Psoas muscle (tissue), 8 donors: ENCODE measurements around the gene RIN3. TPM values are rescaled to one million over a fixed set of nuclear protein-coding genes. Genes with fewer than 3 reads are reported as not detected.

Experiments
- ATAC-seq, 4 donors: fragments of 200-7000 bp; cut with Tn5 transposase; one replicate each; pipeline ENCODE4 v1.9.1; 2020; ENCODE audit warnings: moderate library complexity in 3 of 4, mild to moderate bottlenecking in 2 of 4
- DNase-seq, 2 donors: peaks; one replicate each; pipeline ENCODE4 v3.0.0-alpha.2; 2020
- H3K27ac ChIP-seq: fragments of 200-600 bp; one replicate; pipeline ENCODE4 v1.8.0; 2022
- H3K27me3 ChIP-seq, 3 donors: fragments of 200-600 bp in 1 of 3; one replicate each; pipeline versions ENCODE4 v1.6.1 to v1.8.0; 2013 to 2022; ENCODE audit warnings: low read length in 2 of 3, mild to moderate bottlenecking in 2 of 3, moderate library complexity in 1 of 3; ENCODE audit not compliant: insufficient read depth in 3 of 3
- H3K36me3 ChIP-seq, 2 donors: fragments of 200-600 bp in 1 of 2; one replicate each; pipeline versions ENCODE4 v1.6.1 to v1.8.0; 2013 to 2022; ENCODE audit warnings: low read depth in 1 of 2, mild to moderate bottlenecking in 1 of 2, moderate library complexity in 1 of 2; ENCODE audit not compliant: insufficient read depth in 1 of 2
- H3K4me1 ChIP-seq: fragments of 200-600 bp; one replicate; pipeline ENCODE4 v1.8.0; 2022
- H3K4me3 ChIP-seq: fragments of 200-600 bp; one replicate; pipeline ENCODE4 v1.8.0; 2022; ENCODE audit warnings: mild to moderate bottlenecking
- H3K9me3 ChIP-seq: fragments of 200-600 bp; one replicate; pipeline ENCODE4 v1.8.0; 2022
- CTCF ChIP-seq: fragments of 200-600 bp; IDR thresholded peaks from one replicate; pipeline ENCODE4 v1.8.0; 2022; ENCODE audit warnings: antibody characterized with exemption
- WGBS, 3 donors: extraction: QIAGEN DNeasy Blood & Tissue Kit; methylation state at CpG; one replicate each; pipeline versions ENCODE4 v1.1.6 to v1.1.7; 2013; 5-methylcytosine and 5-hydroxymethylcytosine counted together
- intact Hi-C, 2 donors: fragments of 100-400 bp; cut with DNase I; formaldehyde crosslinking; loops; one replicate each; pipeline versions ENCODE4 v1.11.0 to v1.14.2; 2022
- polyA plus RNA-seq, 3 donors: library from polyadenylated mRNA; stranded (reverse); fragments of 200-250 nt; gene quantifications; one replicate each; pipeline ENCODE4 v1.2.3, GENCODE V29; 2013
- total RNA-seq, 4 donors: library from RNA; stranded (reverse); fragmentation: NEBNext Ultra II Directional in 2 of 4; extraction: Animal tissue kit (Norgen Biotek cat#: 25700) in 2 of 4; gene quantifications; one replicate each; pipeline versions ENCODE4 v1.2.1 to v1.2.4, GENCODE V29; 2021 to 2023
- donor health status: healthy with polysubstance abuse.
- donor health status: DM: no; HTN: no; CAD: no; lungs with moderate emphysema.
- donor health status: Bipolar disorder and iron deficiency.
- donor health status: healthy.
- donor health status: DM: yes; HTN: yes; CAD: no.
- donor health status: DM: no; HTN: no; CAD: no.
- donor health status: DM: no; HTN: no; CAD: no.
- donor health status: DM: yes; HTN: yes; CAD: no.

Gene RIN3
- total and polyA plus RNA-seq, 7 donors: 1.2 to 8.7 (median 3.8) TPM

GRCh38 chr14:92650581-92651105 lies 137.1 kb downstream of the RIN3 start:
- Histone ChIP-seq H3K9me3 (no peaks in the 10 kb centered on the region), H3K27ac (no peak overlapping the region), H3K4me1 (no peaks in the 10 kb centered on the region), H3K4me3 (no peak overlapping the region), H3K27me3 (no peaks in the 10 kb centered on the region), H3K36me3 (no peaks in the 10 kb centered on the region)
- ATAC-seq: no peak
- intact Hi-C loops: no loop called here
- WGBS, 3 donors: 80 to 85% (median 81%) methylated on average over 12 of the region's 12 CpGs
- TF ChIP-seq CTCF: no peak
- no peak for DNase-seq

GRCh38 chr14:92651106-92651757 lies 137.7 kb downstream of the RIN3 start:
- intact Hi-C loops: no loop called here
- Histone ChIP-seq H3K9me3 (no peaks in the 10 kb centered on the region), H3K27me3 (no peaks in the 10 kb centered on the region), H3K27ac (no peak overlapping the region), H3K36me3 (no peaks in the 10 kb centered on the region), H3K4me1 (no peaks in the 10 kb centered on the region), H3K4me3 (no peak overlapping the region)
- no peak for TF ChIP-seq CTCF
- DNase-seq: peak in 1 of 2 donors; percentile 35
- peak in 1 of 4 donors; percentile 32 for ATAC-seq
- 68 to 84% (median 70%) methylated on average over 15 to 17 of the region's 17 CpGs for WGBS, 3 donors

- Histone ChIP-seq H3K4me1 (no peaks in the 10 kb centered on the region), H3K36me3 (no peaks in the 10 kb centered on the region), H3K9me3 (no peaks in the 10 kb centered on the region), H3K27ac (no peak overlapping the region), H3K4me3 (no peak overlapping the region), H3K27me3 (no peaks in the 10 kb centered on the region)
- intact Hi-C loops: no loop called here
- peak; percentile 52 to 77 for DNase-seq
- peak in 1 of 4 donors; percentile 35 for ATAC-seq
- no peak for TF ChIP-seq CTCF
- WGBS, 3 donors: 77 to 84% (median 83%) methylated on average over 24 to 27 of the region's 27 CpGs
These were observed 138.3 kb downstream of the RIN3 start for GRCh38 chr14:92651758-92652406.

- Histone ChIP-seq H3K36me3 (no peaks in the 10 kb centered on the region), H3K27me3 (no peaks in the 10 kb centered on the region), H3K4me3 (peak overlapping the region; percentile 48), H3K9me3 (no peaks in the 10 kb centered on the region), H3K27ac (no peak overlapping the region), H3K4me1 (no peaks in the 10 kb centered on the region)
- DNase-seq (no peak), ATAC-seq (no peak)
- 87 to 88% (median 87%) methylated on average over 23 to 26 of the region's 26 CpGs for WGBS, 3 donors
- TF ChIP-seq CTCF: no peak
- intact Hi-C loops: no loop called here
These were observed 139.0 kb downstream of the RIN3 start for GRCh38 chr14:92652413-92653151.
